ENCODE results near the gene RB1.

Gene RB1

DNA sequence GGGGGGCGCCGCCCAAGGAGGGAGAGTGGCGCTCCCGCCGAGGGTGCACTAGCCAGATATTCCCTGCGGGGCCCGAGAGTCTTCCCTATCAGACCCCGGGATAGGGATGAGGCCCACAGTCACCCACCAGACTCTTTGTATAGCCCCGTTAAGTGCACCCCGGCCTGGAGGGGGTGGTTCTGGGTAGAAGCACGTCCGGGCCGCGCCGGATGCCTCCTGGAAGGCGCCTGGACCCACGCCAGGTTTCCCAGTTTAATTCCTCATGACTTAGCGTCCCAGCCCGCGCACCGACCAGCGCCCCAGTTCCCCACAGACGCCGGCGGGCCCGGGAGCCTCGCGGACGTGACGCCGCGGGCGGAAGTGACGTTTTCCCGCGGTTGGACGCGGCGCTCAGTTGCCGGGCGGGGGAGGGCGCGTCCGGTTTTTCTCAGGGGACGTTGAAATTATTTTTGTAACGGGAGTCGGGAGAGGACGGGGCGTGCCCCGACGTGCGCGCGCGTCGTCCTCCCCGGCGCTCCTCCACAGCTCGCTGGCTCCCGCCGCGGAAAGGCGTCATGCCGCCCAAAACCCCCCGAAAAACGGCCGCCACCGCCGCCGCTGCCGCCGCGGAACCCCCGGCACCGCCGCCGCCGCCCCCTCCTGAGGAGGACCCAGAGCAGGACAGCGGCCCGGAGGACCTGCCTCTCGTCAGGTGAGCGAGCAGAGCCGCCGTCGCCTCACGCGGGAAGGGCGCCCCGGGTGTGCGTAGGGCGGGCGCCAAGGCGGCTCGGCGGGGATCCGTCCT lies at the start of gene RB1:
Gene RB1 (plus strand): TSS at position 393 of the 784 bp plus-strand sequence. CDS start 162 bp downstream, at position 555.
- DNase-seq: peak; percentile 54 to 80

DNA sequence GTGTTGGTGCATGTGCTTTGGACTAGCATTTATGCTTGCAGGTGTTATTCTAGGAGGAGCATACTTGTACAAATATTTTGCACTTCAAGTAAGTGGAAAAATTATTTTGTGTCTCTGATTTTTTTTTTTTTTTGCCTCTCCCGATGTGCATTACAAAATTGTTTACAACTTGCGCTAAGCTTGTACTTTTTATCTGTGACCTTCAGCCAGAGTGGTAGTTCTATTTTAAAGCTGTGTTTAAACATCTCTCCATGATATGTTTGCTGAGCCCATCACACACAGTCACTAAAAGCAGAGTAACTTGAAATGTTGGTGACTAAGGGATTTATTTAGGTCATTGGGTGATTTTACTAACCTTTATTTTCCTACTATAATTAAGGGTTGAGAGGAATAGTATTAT lies 49.7 kb upstream of the RB1 start:
- no peak for DNase-seq

DNA sequence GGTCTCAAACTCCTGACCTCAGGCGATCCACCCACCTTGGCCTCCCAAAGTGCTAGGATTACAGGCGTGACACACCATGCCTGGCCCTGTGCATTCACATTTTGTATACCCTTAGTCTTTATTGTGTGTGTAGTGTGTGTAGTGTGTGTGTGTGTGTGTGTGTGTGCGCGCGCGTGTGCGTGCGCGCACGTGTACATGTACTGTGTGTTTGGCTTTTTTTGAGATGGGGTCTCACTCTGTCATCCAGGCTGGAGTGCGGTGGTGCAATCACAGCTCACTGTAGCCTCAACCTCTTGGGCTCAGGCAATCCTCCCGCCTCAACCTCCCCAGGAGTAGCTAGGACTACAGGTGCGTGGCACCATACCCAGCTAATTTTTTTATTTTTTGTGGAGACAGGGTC lies 48.5 kb upstream of the RB1 start:
- DNase-seq: no peak

DNA sequence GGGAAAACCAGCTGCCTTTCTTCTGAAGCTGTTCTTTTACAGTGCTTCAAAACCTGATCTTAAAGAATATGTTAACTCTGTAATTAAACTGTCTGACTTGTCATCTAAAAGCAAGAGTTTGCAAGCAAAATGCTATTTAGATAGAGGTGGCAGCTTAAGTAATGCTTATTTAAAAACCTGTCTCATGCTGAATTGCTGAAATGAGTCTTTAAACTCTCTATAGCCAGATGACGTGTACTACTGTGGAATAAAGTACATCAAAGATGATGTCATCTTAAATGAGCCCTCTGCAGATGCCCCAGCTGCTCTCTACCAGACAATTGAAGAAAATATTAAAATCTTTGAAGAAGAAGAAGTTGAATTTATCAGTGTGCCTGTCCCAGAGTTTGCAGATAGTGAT lies 47.6 kb upstream of the RB1 start:
- no peak for DNase-seq

DNA sequence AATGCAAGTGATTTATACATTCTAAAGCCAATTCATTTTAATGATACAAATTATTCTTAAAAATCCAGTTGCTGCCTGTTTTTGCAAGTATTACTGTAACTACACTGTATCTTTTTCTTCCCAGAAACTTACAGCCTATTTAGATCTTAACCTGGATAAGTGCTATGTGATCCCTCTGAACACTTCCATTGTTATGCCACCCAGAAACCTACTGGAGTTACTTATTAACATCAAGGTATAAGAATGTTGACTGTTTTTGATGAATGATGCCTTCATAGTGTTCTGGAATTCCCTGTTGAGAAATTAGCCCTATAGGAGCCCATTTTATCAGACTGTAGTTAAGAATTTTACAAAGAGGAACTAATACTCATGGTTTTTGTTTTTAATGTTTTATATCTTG lies 45.5 kb upstream of the RB1 start:
- DNase-seq: no peak

DNA sequence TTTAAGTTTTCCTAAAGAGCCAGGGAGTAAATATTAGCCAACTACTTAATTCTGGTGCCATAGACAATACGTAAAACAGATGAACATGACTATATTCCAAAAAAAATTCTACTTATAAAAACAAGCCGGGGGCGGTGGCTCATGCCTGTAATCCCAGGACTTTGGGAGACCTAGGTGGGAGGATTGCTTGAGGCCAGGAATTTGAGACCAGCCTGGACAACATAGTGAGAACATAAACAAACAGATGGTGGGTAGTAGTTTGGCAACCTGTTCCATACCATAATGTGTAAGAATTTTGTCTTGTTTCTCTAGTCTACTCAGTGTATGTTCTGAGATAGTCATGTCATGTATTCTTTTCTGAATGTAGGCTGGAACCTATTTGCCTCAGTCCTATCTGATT lies 45.1 kb upstream of the RB1 start:
- peak in 1 of 2 experiments; percentile 7 for DNase-seq

DNA sequence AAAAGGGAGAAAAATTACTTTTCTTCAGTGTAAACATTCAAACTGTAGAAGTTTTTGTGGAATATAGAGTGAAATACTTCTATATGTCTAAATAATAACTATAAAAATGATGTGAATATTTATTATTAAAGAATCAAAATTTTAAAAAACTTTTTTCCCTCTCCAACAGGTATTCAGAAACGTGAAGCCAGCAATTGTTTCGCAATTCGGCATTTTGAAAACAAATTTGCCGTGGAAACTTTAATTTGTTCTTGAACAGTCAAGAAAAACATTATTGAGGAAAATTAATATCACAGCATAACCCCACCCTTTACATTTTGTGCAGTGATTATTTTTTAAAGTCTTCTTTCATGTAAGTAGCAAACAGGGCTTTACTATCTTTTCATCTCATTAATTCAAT lies 42.6 kb upstream of the RB1 start:
- no peak for DNase-seq

DNA sequence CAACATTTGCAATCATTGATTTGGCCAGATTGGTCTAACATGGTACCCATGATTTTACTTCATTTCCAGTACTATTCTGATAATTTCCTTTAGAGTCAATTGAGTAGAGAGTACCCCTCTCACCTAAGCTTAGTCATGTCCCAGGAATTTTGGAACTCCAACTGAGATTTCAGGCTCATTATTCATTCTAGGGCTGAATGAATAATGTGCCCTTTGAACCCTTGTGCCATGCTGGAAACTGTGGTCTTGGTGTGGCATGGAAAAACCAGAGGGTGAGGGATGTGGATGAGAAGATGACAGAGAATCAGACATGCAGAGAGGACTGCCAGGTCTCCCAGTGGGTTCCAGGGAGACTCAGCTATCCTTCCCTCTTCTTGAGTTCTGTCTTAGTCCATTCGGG lies 40.4 kb upstream of the RB1 start:
- DNase-seq: no peak

DNA sequence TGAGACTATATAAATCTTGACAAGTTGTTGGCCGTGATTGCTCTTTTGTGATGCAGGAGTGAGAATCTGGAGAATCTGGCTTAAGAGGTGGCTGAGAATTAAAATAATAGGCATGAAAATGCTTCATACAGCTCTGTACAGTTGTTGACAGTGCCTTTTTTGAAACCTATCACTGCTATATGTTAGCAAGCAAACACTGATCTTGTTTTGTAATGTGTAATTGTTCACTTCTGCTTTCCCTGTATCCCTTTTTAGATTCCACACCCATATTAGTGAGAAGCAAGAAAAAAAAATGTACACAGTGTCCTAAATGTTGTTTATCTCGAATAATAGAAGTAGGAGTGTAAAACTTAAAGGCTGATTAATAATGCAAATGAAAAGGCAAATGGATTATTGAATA lies 39.5 kb upstream of the RB1 start:
- DNase-seq: no peak

DNA sequence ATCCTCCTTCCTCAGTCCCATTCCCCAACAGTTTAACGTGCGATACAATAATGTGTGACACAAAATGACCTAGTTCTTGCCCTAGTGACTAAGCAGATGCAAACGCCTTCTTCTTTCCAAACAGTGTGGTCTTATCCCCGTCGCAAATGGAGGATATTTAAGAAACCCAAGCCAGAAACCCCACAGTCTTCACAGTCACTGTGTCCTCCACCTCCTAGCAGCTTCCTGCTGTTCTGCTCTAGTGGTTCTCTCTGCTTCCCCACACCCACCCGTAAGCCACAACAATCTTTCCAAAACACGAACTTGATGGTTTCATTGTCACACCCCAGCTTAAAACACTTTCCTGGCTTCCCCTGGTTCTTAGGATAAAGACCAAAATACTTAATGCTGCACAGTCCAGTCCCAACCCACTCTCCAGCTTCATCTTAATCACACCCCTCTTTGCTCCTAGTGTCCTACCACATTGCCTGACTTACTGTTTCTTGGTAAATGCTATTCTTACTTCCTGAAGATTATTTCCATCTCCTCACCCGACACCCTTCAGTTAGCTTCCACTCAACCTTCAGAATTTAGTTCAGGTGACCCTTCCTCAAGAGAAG lies 38.2 kb upstream of the RB1 start:
- no peak for DNase-seq

DNA sequence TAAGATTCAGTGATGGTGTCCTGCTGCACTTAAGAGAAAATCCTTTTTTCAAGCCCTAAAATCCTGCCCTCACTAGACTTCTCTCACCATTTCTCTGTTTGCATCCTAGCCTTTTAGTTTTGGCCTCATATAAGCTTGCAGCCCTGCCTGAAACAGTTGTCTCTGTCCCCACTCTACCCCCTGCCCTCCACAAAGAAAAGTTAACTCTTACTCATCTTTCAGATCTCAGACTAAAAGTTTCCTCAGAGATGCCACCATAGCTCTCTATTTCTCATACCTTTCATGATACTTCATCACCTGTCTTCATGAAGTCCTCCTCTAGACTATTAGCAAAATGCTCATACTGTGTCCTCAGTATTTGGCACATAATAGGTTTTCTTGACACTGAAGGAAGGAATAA lies 37.4 kb upstream of the RB1 start:
- DNase-seq: no peak

DNA sequence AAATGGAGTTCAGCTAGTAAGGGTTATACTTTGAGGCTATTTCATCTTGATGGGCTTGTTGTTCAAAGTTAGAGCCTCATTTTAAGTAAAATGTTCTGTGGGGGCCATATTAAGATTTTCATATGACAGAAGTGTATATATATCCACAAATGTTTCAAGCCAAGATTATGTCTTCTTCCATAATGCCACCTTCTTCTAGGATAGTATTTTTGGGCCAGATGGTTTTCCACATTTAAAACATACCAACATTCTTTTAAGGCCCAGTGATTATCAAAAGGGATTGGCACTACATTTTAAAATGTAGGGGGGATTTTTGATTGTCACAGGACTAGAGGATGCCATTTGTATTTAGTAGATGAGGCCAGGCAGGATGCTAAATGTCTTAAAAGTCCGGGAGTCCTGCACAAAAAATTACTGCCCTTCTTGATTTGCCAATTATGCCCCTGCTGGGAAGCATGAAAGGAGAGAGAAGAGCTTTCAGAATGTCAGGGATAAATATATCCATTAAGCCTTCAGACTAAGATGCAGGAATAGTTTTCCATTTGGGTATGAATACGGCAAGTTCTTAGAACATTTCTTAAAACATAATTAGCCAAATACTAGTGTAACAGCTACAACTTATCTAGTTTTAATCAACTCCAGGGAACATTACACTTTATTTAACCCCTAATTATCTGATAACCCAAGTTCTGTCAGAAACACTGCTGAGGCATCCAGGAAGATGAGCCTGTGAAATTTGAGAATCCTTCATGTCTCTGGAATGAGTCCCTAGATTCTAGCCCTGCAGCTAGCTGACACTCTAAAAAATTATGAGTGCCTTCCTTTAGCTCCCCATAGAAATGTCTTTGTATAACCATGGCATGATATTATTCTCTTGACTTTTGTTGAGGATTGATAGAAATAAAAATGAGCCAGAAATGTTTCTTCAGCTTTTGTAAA lies 36.6 kb upstream of the RB1 start:
- no peak for DNase-seq

DNA sequence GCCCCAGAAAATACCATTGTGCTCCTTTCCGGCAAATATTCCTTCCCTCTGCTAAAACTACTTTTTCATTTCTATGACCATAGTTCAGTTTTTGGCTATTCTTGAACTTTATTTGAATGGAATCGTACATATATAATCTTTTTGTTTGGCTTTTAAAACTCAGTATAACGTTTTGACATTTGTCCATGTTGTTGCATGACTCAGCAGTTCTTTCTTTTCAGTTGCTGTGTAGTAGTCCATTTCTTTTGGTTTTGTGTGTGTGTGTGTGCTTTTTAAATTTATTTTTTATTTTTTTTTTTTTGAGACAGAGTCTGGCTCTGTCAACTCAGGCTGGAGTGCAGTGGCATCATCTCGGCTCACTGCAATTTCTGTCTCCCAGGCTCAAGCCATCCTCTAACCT lies 35.5 kb upstream of the RB1 start:
- no peak for DNase-seq

DNA sequence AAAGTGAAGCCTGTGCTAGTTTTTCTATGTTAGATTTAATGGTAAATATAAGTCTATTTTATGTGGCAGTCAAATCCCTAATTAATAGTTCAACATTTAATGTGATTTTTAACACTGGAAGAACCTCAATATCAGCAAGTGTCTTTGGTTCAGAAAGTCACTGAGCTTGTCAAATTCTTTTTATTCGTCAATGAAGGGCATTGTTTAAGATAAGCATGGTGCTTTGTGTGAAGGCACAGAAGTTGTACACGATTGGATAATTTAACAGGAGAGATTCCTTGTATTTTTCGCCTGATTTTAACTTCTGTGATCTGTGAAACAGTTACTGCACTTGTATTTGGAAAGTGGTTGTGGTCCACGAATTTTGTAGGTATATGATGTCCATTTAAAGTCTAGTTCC lies 30.2 kb upstream of the RB1 start:
- DNase-seq: no peak

DNA sequence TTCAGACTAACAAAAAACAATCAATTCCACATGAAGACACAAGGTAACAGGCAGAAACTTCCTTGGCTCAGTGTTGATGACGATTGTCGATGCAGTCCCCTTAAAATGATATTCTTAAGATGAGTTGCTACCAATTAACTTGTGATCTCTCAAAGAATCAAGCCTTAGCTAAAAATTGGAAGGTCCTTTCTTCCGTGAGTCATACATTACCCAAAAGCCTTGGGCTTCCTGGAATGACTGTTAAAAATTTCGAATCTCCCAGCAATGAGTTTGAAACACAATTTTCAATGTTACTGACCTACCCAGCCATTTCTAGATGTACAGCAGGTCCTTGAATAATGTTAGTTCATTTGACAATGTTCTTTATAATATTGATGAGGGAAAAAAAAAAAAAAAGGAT lies 28.0 kb upstream of the RB1 start:
- DNase-seq: no peak

DNA sequence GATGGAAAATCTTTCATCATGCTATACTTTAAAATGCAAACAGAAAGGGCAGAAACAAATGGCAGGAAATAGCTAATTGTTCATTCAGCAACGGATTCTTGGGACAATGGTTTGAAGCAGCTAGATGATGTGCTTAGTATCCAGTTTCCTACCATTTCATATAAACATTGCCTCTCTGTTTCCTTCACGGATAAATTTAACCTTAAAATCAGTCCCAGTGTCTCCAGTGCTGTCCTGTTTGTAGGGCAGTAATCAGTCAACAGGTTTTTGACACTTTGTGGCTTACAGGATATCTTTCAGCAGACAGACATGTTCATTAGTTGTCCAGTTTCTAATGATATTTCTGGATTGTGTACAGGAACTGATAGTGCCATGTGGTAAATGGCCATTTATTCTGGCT lies 24.7 kb upstream of the RB1 start:
- DNase-seq: no peak

DNA sequence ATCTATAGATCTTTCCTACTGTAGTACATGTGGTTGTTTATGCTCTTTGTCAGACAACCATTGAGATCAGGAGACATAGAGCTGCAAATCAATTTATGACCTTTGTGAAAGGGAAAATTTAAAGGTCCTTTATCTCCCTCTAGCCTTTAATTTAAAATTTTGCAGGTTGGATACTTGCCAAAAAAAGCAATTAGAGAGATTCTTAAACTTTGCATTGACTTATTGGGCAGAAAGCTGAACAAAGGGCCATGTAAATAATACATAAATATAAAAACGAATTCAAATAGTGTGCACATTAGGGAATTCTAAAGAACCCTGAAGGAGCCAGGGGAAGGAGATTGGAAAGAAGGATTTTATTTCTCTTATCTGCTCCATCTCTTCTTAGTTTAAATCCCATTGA lies 22.0 kb upstream of the RB1 start:
- DNase-seq: no peak

DNA sequence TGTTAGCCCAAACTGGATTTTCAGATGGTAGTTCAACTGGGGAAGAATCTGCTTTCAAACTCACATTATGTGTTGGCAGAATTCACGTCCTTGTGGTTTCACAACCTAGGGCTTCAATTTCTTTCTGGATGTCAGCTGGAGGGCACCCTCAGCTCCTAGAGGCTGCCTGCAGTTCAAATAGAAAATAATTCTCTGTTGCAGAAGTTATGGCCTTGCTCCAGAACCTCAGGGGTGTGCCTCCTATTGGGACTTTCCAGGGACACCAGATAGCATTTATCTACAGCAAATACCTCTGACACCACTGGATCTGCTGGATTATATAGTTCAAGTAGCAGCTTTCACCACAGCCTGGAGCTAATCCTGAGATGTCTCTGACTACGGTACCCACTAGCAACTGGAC lies 11.8 kb upstream of the RB1 start:
- DNase-seq: no peak

DNA sequence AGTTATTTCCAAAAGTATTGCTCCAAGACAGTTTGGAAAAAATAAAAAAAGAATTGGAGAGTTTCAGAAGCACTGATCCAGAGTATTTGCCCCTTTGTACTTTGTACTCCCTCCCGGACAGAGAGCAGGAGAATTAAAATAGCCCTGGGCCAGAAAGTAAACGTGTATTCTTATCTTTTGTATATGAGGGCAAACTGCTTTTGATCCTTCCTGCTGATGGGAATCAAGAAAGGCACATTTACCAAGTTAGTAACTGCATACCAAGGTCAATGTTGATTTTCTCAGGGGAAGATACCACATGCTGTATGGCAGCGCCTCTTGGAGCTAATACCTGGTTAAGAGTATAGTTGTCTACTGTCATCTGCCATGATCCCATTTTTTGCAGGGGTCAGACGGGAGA lies 10.9 kb upstream of the RB1 start:
- no peak for DNase-seq

DNA sequence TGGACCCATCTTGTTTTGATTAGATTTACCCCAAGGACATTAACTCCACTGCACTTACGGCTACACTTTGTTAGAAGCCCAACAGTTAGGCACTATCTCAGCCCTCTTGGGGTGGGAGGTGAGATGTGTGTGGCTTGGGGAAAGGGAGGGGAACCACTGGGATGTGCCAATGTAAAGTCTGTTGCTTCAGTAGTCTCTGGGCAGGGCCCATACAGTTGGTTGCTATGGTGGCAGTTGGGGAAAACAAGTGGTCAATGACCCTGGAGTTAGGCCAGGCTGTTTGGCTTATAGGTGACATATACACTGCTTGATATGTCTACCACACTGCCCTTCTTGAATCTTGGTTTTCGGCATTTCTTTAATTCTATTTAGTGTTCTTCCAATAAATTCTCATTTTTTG lies 8.9 kb upstream of the RB1 start:
- no peak for DNase-seq

DNA sequence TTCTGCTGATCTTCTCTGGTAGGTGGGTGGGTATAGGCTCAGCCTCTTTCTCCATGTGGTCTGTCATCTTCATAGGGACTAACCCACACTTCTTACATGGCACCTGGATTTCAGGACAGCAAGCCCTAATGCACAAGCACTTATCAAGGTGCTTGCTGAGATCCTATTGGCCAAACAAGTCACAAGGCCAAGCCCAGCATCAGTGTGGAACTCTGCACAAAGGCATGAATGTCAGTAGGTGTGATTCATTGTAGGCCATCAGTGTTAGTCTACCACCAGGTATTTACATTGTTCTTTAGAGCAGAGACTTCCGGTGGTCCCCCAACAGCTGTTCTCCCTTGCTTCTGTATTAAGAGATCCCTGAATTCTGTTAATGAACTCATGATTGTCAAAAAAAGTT lies 8.3 kb upstream of the RB1 start:
- DNase-seq: no peak

DNA sequence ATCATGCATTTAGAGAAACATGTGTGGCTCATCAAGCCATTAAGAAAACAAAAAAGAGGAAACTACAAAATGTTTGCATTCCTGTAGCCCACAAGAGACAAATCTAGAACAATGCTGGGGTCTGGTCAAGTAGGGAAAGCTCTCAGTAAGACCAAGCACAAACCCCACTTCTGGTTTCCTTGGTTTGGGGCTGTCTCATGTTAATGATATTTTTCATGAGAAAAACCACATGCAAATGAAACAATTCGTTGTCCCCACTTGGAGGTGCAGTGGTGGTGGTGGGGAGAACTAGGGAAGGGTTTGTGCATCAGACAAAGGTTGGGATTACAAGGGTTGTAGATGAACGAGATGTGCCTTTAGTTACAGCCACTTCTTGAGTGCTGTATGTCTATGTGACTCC lies 7.0 kb upstream of the RB1 start:
- no peak for DNase-seq

DNA sequence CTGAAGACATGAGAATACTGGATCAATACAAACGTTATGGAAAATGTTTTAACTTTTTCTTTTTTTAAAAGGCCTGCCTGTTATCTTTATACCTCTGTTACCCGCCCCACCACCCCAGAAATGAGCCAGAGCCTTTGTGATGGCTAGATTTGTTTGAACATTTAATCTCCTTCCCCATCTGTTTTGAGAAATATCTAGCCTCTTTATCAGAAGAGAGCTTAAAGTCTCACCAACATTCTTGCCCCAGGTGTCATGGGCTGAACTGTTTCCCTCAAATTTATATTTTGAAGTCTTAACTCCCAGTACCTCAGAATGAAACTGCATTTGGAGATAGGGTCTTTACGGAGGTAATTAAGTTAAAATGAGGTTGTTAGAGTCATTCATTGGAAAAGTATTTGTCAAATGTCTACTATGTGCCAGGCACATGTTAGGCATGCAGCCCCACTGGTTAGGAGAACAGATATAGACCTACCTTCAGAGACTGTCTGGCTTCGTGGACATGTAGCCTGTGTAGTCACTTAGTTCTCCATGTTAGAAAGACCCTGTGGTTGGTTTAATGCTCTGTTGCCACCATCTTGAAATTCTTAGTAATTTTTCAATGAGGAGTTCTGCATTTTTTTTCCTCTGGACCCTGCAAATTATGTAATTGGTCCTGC lies 6.3 kb upstream of the RB1 start:
- no peak for DNase-seq

All from NCI-H446 (cell line).